Spinal cord (tissue), 10 donors: ENCODE measurements around the gene TMED4. TPM values are rescaled to one million over a fixed set of nuclear protein-coding genes. Genes with fewer than 3 reads are reported as not detected.
A peak's percentile ranks its signal among the peaks of the same experiment; 100 is the strongest.

Experiments
- DNase-seq, 6 donors: peaks; one replicate each; pipeline versions ENCODE4 v3.0.0 to v3.0.0-alpha.2; 2013 to 2015; ENCODE audit warnings: low spot score in 6 of 6, low read depth in 4 of 6
- H3K27ac ChIP-seq: one replicate; pipeline ENCODE4 v1.5.1; 2013; ENCODE audit warnings: low read depth, low read length, control low read depth
- H3K27me3 ChIP-seq: one replicate; pipeline ENCODE4 v1.6.1; 2013; ENCODE audit warnings: low read length; ENCODE audit not compliant: control insufficient read depth, insufficient read depth
- H3K36me3 ChIP-seq: one replicate; pipeline ENCODE4 v1.6.1; 2013; ENCODE audit warnings: low read length; ENCODE audit not compliant: control insufficient read depth, insufficient read depth
- H3K4me1 ChIP-seq: one replicate; pipeline ENCODE4 v1.6.1; 2013; ENCODE audit warnings: low read length; ENCODE audit not compliant: control insufficient read depth, insufficient read depth
- H3K4me3 ChIP-seq: one replicate; pipeline ENCODE4 v1.5.1; 2013; ENCODE audit warnings: low read depth, low read length, control low read depth
- H3K9me3 ChIP-seq: one replicate; pipeline ENCODE4 v1.6.1; 2013; ENCODE audit warnings: low read length; ENCODE audit not compliant: control insufficient read depth, insufficient read depth
- WGBS: methylation state at CpG from one replicate; pipeline ENCODE4 v1.1.5; 2013; ENCODE audit warnings: missing lambda C conversion rate; ENCODE audit not compliant: insufficient coverage; 5-methylcytosine and 5-hydroxymethylcytosine counted together
- polyA plus RNA-seq, 2 donors: library from polyadenylated mRNA; unstranded; fragments of 120-200 nt; gene quantifications; one replicate each; pipeline ENCODE4 v1.2.1, GENCODE V29; 2013; ENCODE audit not compliant: insufficient read length in 2 of 2
- total RNA-seq, 2 donors: library from RNA; depleted of rRNA in 1 of 2; stranded (reverse); fragments of 120-200 nt in 1 of 2; fragments of >200 nt in 1 of 2; gene quantifications; one replicate each; pipeline versions ENCODE4 v1.2.3 to v1.2.4, GENCODE V29; 2013 to 2014
- donor health status: healthy.

Gene TMED4
- total and polyA plus RNA-seq, 4 donors = 65.9 to 125 (median 91.5) TPM

GRCh38 chr7:44595934-44596635 is 14.1 kb upstream of the TMED4 start:
- no peak overlapping the region for H3K27ac ChIP-seq
- H3K4me1 ChIP-seq = no peaks in the 10 kb centered on the region
- H3K27me3 ChIP-seq = no peaks in the 10 kb centered on the region
- WGBS = 85% methylated on average over 2 of the region's 5 CpGs
- H3K4me3 ChIP-seq = no peak overlapping the region
- no peaks in the 10 kb centered on the region for H3K9me3 ChIP-seq
- DNase-seq = no peak
- no peaks in the 10 kb centered on the region for H3K36me3 ChIP-seq

GRCh38 chr7:44590910-44591309 is 8.9 kb upstream of the TMED4 start:
- no peak overlapping the region for H3K27ac ChIP-seq
- H3K9me3 ChIP-seq = no peaks in the 10 kb centered on the region
- no CpG with 5 or more reads among the region's 1 CpG for WGBS
- H3K36me3 ChIP-seq = no peaks in the 10 kb centered on the region
- H3K4me1 ChIP-seq = no peaks in the 10 kb centered on the region
- H3K27me3 ChIP-seq = no peaks in the 10 kb centered on the region
- no peak overlapping the region for H3K4me3 ChIP-seq
- DNase-seq = no peak

- DNase-seq = peak in 2 of 6 donors; percentile 62 to 70
- Histone ChIP-seq H3K27me3 (no peaks in the 10 kb centered on the region), H3K36me3 (no peaks in the 10 kb centered on the region), H3K4me3 (no peak overlapping the region), H3K9me3 (no peaks in the 10 kb centered on the region), H3K27ac (no peak overlapping the region), H3K4me1 (peaks cover 2% of the 10 kb centered on the region)
- WGBS = 40% methylated on average over 3 of the region's 6 CpGs
Observed at GRCh38 chr7:44587843-44588711, 6.0 kb upstream of the TMED4 start.

GRCh38 chr7:44583146-44583865 is 1.3 kb upstream of the TMED4 start:
- peaks cover 24% of the 10 kb centered on the region for H3K36me3 ChIP-seq
- WGBS = 100% methylated on average over 6 of the region's 13 CpGs
- H3K9me3 ChIP-seq = no peaks in the 10 kb centered on the region
- no peak for DNase-seq
- H3K27ac ChIP-seq = peak overlapping the region; percentile 100
- H3K4me1 ChIP-seq = peaks cover 25% of the 10 kb centered on the region
- peak overlapping the region; percentile 93 for H3K4me3 ChIP-seq
- no peaks in the 10 kb centered on the region for H3K27me3 ChIP-seq

GRCh38 chr7:44580945-44581878 is 819 bp downstream of the TMED4 start:
- peak overlapping the region; percentile 93 for H3K4me3 ChIP-seq
- 25% methylated on average over 26 of the region's 30 CpGs for WGBS
- DNase-seq = peak in 1 of 6 donors; percentile 18
- H3K4me1 ChIP-seq = peaks cover 25% of the 10 kb centered on the region
- H3K9me3 ChIP-seq = no peaks in the 10 kb centered on the region
- peaks cover 39% of the 10 kb centered on the region for H3K36me3 ChIP-seq
- peak overlapping the region; percentile 100 for H3K27ac ChIP-seq
- no peaks in the 10 kb centered on the region for H3K27me3 ChIP-seq

- H3K27ac ChIP-seq = no peak overlapping the region
- H3K4me1 ChIP-seq = peaks cover 36% of the 10 kb centered on the region
- no peaks in the 10 kb centered on the region for H3K9me3 ChIP-seq
- no peak overlapping the region for H3K4me3 ChIP-seq
- H3K36me3 ChIP-seq = peaks cover 56% of the 10 kb centered on the region
- DNase-seq = no peak
- WGBS = 86% methylated on average over 2 of the region's 2 CpGs
- H3K27me3 ChIP-seq = no peaks in the 10 kb centered on the region
Observed at GRCh38 chr7:44576228-44576627, 5.8 kb downstream of the TMED4 start.

GRCh38 chr7:44575054-44575453 is 7.0 kb downstream of the TMED4 start:
- H3K27ac ChIP-seq = no peak overlapping the region
- H3K9me3 ChIP-seq = no peaks in the 10 kb centered on the region
- peaks cover 57% of the 10 kb centered on the region for H3K36me3 ChIP-seq
- peaks cover 24% of the 10 kb centered on the region for H3K4me1 ChIP-seq
- no peak for DNase-seq
- H3K27me3 ChIP-seq = no peaks in the 10 kb centered on the region
- H3K4me3 ChIP-seq = no peak overlapping the region

- WGBS = 0% methylated on average over 6 of the region's 18 CpGs
- Histone ChIP-seq H3K9me3 (no peaks in the 10 kb centered on the region), H3K27me3 (no peaks in the 10 kb centered on the region), H3K4me3 (peak overlapping the region; percentile 88), H3K27ac (peak overlapping the region; percentile 84), H3K36me3 (peaks cover 61% of the 10 kb centered on the region), H3K4me1 (peaks cover 23% of the 10 kb centered on the region)
- DNase-seq = no peak
Observed at GRCh38 chr7:44574287-44574872, 7.7 kb downstream of the TMED4 start.
